GM12864 (cell line): ENCODE results near the gene LINGO1.

Source experiments
- DNase-seq: peaks from one replicate; pipeline ENCODE4 v3.0.0-alpha.2; 2011; ENCODE audit warnings: low read depth
- H3K4me3 ChIP-seq: 2 replicates; pipeline ENCODE4 v1.5.1; 2011; ENCODE audit warnings: mild to moderate bottlenecking, low read depth, low read length, control low read depth
- TF ChIP-seq, protein P1 (sequence below): IDR thresholded peaks from 2 replicates; pipeline ENCODE4 v1.5.1; 2011; ENCODE audit warnings: low read depth, mild to moderate bottlenecking, moderate library complexity, low read length, control low read depth, inconsistent platforms; ENCODE audit errors: missing control alignments

LINGO1 gene

DNA sequence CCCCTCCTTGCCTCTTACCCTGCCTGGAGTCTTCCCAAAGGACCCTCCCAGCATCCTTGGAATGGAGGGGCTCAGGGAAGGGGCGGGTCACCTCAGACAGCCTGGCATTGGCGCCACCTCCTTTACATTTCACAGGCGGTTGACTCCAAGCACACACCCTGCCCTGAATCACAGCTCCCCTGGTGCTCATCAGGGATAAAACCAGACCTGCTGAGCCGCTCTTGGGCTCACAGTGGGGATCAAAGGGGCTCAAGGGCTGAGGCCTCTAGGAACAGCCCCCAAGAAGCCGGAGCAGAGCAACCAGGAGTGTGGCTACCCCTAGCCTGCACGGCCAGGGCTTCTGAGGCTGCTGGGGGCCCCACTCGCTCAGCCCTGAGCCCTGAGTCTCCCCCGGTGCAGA, 16.6 kb downstream of the LINGO1 start:
- DNase-seq, result no peak
- TF ChIP-seq, protein P1, sequence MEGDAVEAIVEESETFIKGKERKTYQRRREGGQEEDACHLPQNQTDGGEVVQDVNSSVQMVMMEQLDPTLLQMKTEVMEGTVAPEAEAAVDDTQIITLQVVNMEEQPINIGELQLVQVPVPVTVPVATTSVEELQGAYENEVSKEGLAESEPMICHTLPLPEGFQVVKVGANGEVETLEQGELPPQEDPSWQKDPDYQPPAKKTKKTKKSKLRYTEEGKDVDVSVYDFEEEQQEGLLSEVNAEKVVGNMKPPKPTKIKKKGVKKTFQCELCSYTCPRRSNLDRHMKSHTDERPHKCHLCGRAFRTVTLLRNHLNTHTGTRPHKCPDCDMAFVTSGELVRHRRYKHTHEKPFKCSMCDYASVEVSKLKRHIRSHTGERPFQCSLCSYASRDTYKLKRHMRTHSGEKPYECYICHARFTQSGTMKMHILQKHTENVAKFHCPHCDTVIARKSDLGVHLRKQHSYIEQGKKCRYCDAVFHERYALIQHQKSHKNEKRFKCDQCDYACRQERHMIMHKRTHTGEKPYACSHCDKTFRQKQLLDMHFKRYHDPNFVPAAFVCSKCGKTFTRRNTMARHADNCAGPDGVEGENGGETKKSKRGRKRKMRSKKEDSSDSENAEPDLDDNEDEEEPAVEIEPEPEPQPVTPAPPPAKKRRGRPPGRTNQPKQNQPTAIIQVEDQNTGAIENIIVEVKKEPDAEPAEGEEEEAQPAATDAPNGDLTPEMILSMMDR, result no peak
- no peak overlapping the region for H3K4me3 ChIP-seq

DNA sequence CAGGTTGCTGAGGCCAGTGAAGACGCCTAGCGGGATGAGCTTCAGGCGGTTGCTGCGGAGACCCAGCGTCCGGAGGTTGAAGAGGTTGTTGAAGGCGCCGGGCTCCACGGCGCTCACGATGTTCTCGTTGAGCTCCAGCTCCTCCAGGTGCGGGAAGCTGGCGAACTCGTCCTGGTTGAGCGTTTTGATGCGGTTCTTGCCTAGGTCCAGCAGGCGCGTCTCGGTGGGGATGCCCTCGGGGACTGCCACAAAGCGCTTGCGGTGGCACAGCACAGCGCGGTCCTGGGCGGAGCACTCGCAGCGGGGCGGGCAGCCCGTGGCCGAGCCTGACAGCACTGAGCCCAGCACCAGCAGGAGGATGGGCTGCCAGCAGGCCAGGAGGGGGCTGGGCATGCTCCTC, 17.2 kb downstream of the LINGO1 start:
- no peak overlapping the region for H3K4me3 ChIP-seq
- DNase-seq, result no peak
- TF ChIP-seq, protein P1, result no peak

DNA sequence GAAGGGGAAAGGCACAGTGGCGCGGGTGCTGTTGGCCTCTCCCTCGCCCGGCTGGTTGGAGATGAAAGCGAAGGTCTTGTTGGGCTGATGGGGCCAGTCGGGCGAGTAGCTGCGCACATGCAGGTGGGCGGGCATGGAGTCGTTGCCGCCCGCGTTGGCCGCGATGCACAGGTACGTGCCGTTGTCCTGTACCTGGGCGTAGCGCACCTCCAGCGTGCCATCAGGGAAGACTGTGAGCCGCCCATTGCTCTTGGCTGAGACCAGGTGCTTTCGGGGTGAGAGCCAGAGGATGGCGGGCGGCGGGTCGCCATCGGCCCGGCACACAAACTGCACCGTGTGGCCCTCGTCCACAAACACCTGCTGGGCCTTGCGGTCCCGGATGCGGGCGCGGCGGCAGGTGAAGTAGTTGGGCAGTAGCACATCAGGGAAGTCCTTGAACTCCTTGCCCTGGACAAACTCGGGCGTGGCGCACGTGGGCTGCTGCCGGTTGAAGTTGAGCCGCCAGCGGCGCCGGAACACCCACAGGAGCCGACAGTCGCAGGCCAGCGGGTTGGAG, 18.4 kb downstream of the LINGO1 start:
- TF ChIP-seq, protein P1, result no peak
- DNase-seq, result no peak
- H3K4me3 ChIP-seq, result no peak overlapping the region

DNA sequence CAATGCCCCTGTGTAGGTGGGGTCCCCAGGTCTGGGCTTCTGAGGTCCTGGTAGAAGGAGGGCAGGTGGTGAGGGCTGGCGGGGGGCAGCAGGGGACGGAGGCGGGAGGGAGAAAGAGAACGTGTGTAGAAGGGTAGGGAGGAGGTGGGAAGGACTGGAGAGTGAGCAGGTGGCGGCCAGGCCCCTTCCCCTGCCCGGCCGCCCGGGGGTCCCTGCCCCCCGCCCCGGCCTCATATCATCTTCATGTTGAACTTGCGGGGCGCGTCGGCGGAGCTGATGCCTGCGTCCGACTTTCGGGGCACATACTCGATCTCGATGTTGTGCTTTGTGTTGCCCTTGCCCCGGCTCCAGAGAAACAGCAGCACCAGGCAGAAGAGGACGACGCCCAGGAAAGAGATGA, 18.9 kb downstream of the LINGO1 start:
- DNase-seq, result no peak
- no peak overlapping the region for H3K4me3 ChIP-seq
- TF ChIP-seq, protein P1, result no peak

DNA sequence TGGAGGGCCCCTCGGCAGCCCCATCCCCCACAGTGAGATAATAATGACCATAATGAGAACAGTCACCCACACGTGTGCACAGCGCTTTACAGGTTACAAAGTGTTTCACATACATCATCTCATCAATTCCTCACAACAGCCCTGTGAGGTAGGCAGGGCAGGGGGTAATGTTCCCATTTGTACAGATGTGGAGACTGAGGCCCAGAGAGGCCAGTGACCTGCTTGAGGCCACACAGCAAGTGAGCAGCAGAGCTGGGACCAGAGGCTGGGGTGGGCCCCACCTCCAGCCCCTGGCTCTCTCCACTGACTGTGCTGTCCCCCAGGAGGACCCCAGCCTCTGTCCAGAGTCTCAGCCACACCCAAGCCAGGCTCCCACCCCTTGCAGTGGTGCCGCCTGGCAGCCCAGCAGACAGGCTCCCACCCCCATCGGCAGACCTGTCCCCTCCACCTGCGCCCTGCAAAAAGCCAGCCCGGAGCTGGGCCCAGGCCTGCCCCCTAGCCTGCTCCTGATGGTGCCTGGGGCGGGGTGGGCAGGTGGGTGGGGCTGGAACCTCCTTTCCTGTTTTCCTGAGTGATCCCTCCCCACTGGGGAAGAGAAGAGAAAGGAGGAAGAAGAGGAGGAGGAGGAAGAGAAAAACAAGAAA, 19.6 kb downstream of the LINGO1 start:
- no peak for DNase-seq
- TF ChIP-seq, protein P1, result no peak
- H3K4me3 ChIP-seq, result no peak overlapping the region

DNA sequence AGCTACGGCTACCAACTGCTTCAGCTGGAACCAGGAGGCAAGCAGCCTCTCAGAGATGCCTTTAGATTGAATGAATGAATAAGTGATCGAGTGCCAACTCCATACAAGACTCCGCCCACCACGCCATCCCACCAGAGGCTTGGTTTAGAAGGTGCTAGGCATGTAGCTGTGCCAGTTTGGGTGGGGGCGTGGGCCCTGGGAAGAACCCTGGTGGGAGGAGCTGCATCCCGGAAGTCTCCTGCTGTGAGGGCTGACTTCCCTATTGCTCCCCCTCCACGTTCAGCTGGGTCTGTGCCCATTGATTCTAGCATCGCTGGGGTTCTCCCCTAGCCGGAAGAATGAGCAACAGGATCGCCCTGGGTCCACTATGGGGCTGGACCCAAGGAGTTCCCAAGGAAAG, 20.9 kb downstream of the LINGO1 start:
- TF ChIP-seq, protein P1, result no peak
- H3K4me3 ChIP-seq, result no peak overlapping the region
- no peak for DNase-seq

DNA sequence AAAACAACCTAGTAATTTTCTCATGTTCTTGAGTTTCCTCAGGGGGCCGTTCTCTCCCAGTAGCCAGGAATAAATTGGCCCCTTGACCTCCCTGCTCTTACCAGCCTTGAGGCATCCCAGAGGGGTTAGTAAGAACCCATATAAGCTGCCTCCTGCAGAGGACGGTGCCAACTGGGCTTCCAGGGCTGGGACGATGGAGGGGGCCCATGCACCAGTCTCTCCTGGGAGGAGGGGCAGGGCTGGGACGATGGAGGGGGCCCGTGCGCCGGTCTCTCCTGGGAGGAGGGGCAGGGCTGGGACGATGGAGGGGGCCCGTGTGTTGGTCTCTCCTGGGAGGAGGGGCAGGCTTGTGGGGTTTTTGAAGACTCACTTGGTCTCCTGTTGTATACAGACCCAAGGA, 22.0 kb downstream of the LINGO1 start:
- DNase-seq, result no peak
- TF ChIP-seq, protein P1, result no peak
- H3K4me3 ChIP-seq, result no peak overlapping the region
